ENCODE data around the gene PDIK1L. TPM values are rescaled to one million over a fixed set of nuclear protein-coding genes. Genes with fewer than 3 reads are reported as not detected.

The PDIK1L gene
- total and polyA plus RNA-seq, 2 of the 8 experiments (the other 6 are each of a cell fraction or from before 2014, with no cell fraction given): 0.95 to 4.5 TPM

DNA sequence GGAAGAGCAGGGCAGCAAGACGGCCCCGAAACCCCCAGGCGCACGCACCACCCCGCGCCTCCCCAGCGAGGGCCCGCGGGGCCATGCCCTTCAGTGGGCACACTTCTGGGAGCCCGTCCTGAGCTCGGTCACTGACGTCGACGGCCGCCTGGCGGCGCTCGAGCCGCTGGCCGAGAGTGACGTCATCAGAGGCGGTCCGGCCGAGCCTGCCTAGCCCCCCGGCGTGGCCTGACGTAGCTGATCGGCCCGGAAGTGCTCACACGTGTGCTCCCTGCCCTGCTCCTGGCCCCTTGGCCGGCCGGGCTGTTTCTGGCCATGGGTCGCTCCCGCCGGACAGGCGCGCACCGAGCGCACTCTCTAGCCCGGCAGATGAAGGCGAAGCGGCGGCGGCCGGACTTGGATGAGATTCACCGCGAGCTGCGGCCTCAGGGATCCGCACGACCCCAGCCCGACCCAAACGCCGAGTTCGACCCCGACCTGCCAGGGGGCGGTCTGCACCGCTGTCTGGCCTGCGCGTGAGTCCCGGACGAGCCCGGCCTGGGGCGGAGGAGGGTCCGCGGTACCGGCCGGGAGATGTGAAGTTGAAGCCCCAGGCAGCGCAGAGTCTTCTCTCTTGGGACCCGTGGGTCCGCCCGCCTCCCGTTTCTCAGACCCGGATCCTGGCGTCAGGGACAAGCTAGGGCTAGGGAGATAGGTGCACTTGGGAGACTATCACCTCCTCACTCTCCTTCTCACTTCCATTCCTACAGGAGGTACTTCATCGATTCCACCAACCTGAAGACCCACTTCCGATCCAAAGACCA, 58.2 kb downstream of the PDIK1L start, which contains the start of gene ZNF593 (continued):
- TF ChIP-seq, protein P1, sequence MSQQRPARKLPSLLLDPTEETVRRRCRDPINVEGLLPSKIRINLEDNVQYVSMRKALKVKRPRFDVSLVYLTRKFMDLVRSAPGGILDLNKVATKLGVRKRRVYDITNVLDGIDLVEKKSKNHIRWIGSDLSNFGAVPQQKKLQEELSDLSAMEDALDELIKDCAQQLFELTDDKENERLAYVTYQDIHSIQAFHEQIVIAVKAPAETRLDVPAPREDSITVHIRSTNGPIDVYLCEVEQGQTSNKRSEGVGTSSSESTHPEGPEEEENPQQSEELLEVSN (IDR thresholded peaks at IDR 0.05): no peak; the same call in 1 of the 2 replicates
- TF ChIP-seq ZNF274 (IDR thresholded peaks at IDR 0.05; ENCODE audit: borderline replicate concordance, extremely low read depth, low read length) (no peak), BACH1 (IDR thresholded peaks at IDR 0.05; ENCODE audit: low read length) (peak; percentile 39), RAD21 (IDR thresholded peaks at IDR 0.05 in 1 of 2, conservative IDR thresholded peaks at IDR 0.05 in 1 of 2; ENCODE audit: low read depth in 2 of 2, low read length in 2 of 2) (peak; percentile 17 to 41; a peak in 2 of 4 replicates), KDM1A (IDR thresholded peaks at IDR 0.05; ENCODE audit: borderline replicate concordance, low read length) (no peak), CEBPB (IDR thresholded peaks at IDR 0.05; ENCODE audit: low read depth, low read length) (0 out of 2 replicates have a peak, but pooled peaks have one; percentile 3), BCL11A (IDR thresholded peaks at IDR 0.05; ENCODE audit: low read depth in 2 of 2, low read length in 2 of 2) (no peak), GABPA (IDR thresholded peaks at IDR 0.05; ENCODE audit: borderline replicate concordance, insufficient read depth, low read length) (peak; percentile 81; the same call in 1 of the 2 replicates), NRF1 (IDR thresholded peaks at IDR 0.05; ENCODE audit: low read depth, low read length) (no peak), EZH2 (IDR thresholded peaks at IDR 0.05; ENCODE audit: low read depth, low read length, severe bottlenecking) (no peak), SAP30 (IDR thresholded peaks at IDR 0.05; ENCODE audit: insufficient read depth, insufficient replicate concordance, low read length) (no peak), RXRA (IDR thresholded peaks at IDR 0.05; ENCODE audit: insufficient read depth, low read depth, low read length) (no peak), SP2 (IDR thresholded peaks at IDR 0.05; ENCODE audit: low read length) (no peak), NANOG (IDR thresholded peaks at IDR 0.05; ENCODE audit: insufficient read depth, low read depth, low read length, poor library complexity, severe bottlenecking) (peak; percentile 56), GTF2F1 (IDR thresholded peaks at IDR 0.05; ENCODE audit: borderline replicate concordance, low read depth, low read length) (no peak), KDM5A (IDR thresholded peaks at IDR 0.05; ENCODE audit: low read length) (no peak), SRF (IDR thresholded peaks at IDR 0.05; ENCODE audit: low read depth, low read length) (peak; percentile 64)
- TF ChIP-seq, protein P2, sequence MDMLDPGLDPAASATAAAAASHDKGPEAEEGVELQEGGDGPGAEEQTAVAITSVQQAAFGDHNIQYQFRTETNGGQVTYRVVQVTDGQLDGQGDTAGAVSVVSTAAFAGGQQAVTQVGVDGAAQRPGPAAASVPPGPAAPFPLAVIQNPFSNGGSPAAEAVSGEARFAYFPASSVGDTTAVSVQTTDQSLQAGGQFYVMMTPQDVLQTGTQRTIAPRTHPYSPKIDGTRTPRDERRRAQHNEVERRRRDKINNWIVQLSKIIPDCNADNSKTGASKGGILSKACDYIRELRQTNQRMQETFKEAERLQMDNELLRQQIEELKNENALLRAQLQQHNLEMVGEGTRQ (IDR thresholded peaks at IDR 0.05; ENCODE audit: low read length): no peak; the same call in 1 of the 2 replicates
